ENCODE measurements around the gene GSE1.

GSE1 gene

GRCh38 chr16:85650844-85651628, 37.9 kb downstream of the GSE1 start:
- peaks cover 3% of the 10 kb centered on the region; the same call in 1 of the 2 replicates for H3K79me2 ChIP-seq (ENCODE audit: control insufficient read depth, low read length)
- no peaks in the 10 kb centered on the region for H3K27me3 ChIP-seq (ENCODE audit: control insufficient read depth, low read length)
- no peaks in the 10 kb centered on the region for H3F3A ChIP-seq (ENCODE audit: control insufficient read depth, insufficient read depth)
- no peak overlapping the region for H3K4me3 ChIP-seq (ENCODE audit: low read length)
- 0 out of 2 replicates have a peak, but pooled peaks cover 3% of the 10 kb centered on the region for H4K20me1 ChIP-seq (ENCODE audit: control insufficient read depth, insufficient read depth, low read depth, low read length)
- H3K9me3 ChIP-seq (ENCODE audit: control insufficient read depth, insufficient read depth, low read length): no peaks in the 10 kb centered on the region
- no peaks in the 10 kb centered on the region for H3K9me2 ChIP-seq (replicated peaks; ENCODE audit: control insufficient read depth, low read length)
- H3K4me2 ChIP-seq (ENCODE audit: low read length): no peak overlapping the region
- peaks cover 20% of the 10 kb centered on the region; the same call in 1 of the 2 replicates for H3K36me3 ChIP-seq (ENCODE audit: control insufficient read depth, low read length)
- H3K4me1 ChIP-seq (ENCODE audit: control insufficient read depth, low read length): peaks cover 10% of the 10 kb centered on the region
- no peak overlapping the region for H3K27ac ChIP-seq (ENCODE audit: low read depth, low read length)
- no peak for TF ChIP-seq CTCF (IDR thresholded peaks at IDR 0.05; ENCODE audit: low read depth, low read length, poor library complexity, severe bottlenecking)
- no peak for TF ChIP-seq EZH2phosphoT487 (IDR thresholded peaks at IDR 0.05; ENCODE audit: borderline replicate concordance, low read length)

- Histone ChIP-seq H3K4me2 (ENCODE audit: low read length) (no peak overlapping the region), H3K27me3 (ENCODE audit: control insufficient read depth, low read length) (no peaks in the 10 kb centered on the region), H4K20me1 (ENCODE audit: control insufficient read depth, insufficient read depth, low read depth, low read length) (no peaks in the 10 kb centered on the region), H3K9me3 (ENCODE audit: control insufficient read depth, insufficient read depth, low read length) (no peaks in the 10 kb centered on the region), H3K4me1 (ENCODE audit: control insufficient read depth, low read length) (peaks cover 10% of the 10 kb centered on the region), H3K4me3 (ENCODE audit: low read length) (no peak overlapping the region), H3K9me2 (replicated peaks; ENCODE audit: control insufficient read depth, low read length) (no peaks in the 10 kb centered on the region), H3F3A (ENCODE audit: control insufficient read depth, insufficient read depth) (no peaks in the 10 kb centered on the region), H3K27ac (ENCODE audit: low read depth, low read length) (no peak overlapping the region), H3K79me2 (ENCODE audit: control insufficient read depth, low read length) (no peaks in the 10 kb centered on the region), H3K36me3 (ENCODE audit: control insufficient read depth, low read length) (peaks cover 28% of the 10 kb centered on the region; the same call in 1 of the 2 replicates)
- no peak for TF ChIP-seq EZH2phosphoT487 (IDR thresholded peaks at IDR 0.05; ENCODE audit: borderline replicate concordance, low read length)
- no peak for TF ChIP-seq CTCF (IDR thresholded peaks at IDR 0.05; ENCODE audit: low read depth, low read length, poor library complexity, severe bottlenecking)
These were observed 38.7 kb downstream of the GSE1 start for GRCh38 chr16:85651629-85652430.

DNA sequence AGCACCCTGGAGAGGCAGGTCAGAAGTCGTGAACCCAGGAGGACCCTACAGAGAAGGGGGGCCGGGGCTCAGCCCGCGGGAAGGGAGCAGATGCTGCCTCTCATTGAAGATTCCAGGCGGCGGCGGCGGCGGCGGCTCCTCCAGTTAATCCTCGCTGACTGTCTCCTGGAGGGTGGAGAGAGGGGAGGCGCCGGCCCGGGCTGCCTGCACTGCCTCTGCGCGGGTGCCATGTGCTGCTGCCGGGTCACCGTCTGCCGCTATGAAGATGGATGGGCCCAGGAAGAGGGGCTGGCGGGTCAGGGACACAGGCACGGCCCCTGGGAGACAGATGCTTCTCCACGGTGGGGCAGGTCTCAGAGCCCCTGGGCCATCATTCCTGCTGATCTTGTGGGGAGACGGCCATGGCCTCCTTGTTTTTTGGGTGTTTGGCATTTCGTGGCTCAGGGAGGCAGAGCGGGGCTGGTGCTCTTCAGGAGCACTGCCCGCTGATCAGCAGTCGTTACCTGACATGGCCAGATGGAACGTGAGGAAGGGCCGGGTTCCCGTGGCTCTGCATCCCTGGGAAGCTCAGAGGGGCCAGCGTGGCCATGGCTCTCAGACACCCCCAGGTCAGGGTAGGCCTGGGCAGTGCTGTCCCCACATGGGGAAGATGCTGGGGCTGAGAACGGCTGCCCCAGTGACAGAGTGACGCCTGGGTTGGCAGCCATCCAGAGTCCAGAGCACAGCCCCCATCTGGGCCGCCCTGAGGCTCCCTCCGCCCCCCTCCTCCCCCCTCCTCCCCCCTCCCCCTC, 39.5 kb downstream of the GSE1 start:
- H4K20me1 ChIP-seq (ENCODE audit: control insufficient read depth, insufficient read depth, low read depth, low read length): no peaks in the 10 kb centered on the region
- no peak overlapping the region for H3K4me3 ChIP-seq (ENCODE audit: low read length)
- H3K27ac ChIP-seq (ENCODE audit: low read depth, low read length): no peak overlapping the region
- H3K4me1 ChIP-seq (ENCODE audit: control insufficient read depth, low read length): peaks cover 10% of the 10 kb centered on the region
- H3K79me2 ChIP-seq (ENCODE audit: control insufficient read depth, low read length): no peaks in the 10 kb centered on the region
- no peak overlapping the region for H3K4me2 ChIP-seq (ENCODE audit: low read length)
- no peaks in the 10 kb centered on the region for H3F3A ChIP-seq (ENCODE audit: control insufficient read depth, insufficient read depth)
- peaks cover 34% of the 10 kb centered on the region for H3K36me3 ChIP-seq (ENCODE audit: control insufficient read depth, low read length)
- no peaks in the 10 kb centered on the region for H3K9me3 ChIP-seq (ENCODE audit: control insufficient read depth, insufficient read depth, low read length)
- H3K27me3 ChIP-seq (ENCODE audit: control insufficient read depth, low read length): no peaks in the 10 kb centered on the region
- no peak for TF ChIP-seq CTCF (IDR thresholded peaks at IDR 0.05; ENCODE audit: low read depth, low read length, poor library complexity, severe bottlenecking)
- no peak for TF ChIP-seq EZH2phosphoT487 (IDR thresholded peaks at IDR 0.05; ENCODE audit: borderline replicate concordance, low read length)
- no peaks in the 10 kb centered on the region for H3K9me2 ChIP-seq (replicated peaks; ENCODE audit: control insufficient read depth, low read length)

Measured in DOHH2 (cell line).